ENCODE data around the gene GDF10. TPM values are rescaled to one million over a fixed set of nuclear protein-coding genes. Genes with fewer than 3 reads are reported as not detected.
A peak's percentile ranks its signal among the peaks of the same experiment; 100 is the strongest.

Gene GDF10
- total RNA-seq, 1 donor, result under 0.01 TPM

DNA sequence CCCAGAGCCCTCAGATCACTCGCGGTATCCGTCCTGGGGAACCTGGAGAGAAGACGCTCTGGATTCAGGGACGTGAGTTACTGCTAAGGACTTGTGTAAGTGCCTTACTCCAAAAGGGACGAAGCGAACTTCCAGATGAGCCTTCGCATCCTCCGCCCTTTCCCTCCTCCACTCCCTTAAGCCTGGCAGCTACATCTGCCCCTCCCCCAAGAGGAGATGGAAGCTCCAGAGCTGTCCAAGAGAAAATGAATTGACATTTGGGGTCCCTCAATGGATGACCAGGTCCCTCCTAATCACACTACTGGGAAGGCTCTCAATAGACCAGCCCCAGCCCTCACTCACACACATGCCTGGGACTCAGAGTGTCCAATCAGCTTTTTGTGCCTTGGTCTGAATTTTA is 31.3 kb upstream of the GDF10 start:
- H3K79me2 ChIP-seq (ENCODE audit: insufficient read depth, low read length), result no peaks in the 10 kb centered on the region
- no peaks in the 10 kb centered on the region for H3K36me3 ChIP-seq (ENCODE audit: insufficient read depth, low read length)
- peaks cover 4% of the 10 kb centered on the region for H3K27me3 ChIP-seq (ENCODE audit: insufficient read depth, low read length)
- H3K4me1 ChIP-seq (ENCODE audit: insufficient read depth, low read length), result no peaks in the 10 kb centered on the region
- H3K4me2 ChIP-seq (ENCODE audit: insufficient read depth, low read length), result no peak overlapping the region
- no peak overlapping the region for H3K27ac ChIP-seq (ENCODE audit: low read depth, low read length)
- no peak overlapping the region for H2AFZ ChIP-seq (ENCODE audit: low read length)
- H4K20me1 ChIP-seq (ENCODE audit: insufficient read depth, low read length), result no peaks in the 10 kb centered on the region
- TF ChIP-seq, protein P1, sequence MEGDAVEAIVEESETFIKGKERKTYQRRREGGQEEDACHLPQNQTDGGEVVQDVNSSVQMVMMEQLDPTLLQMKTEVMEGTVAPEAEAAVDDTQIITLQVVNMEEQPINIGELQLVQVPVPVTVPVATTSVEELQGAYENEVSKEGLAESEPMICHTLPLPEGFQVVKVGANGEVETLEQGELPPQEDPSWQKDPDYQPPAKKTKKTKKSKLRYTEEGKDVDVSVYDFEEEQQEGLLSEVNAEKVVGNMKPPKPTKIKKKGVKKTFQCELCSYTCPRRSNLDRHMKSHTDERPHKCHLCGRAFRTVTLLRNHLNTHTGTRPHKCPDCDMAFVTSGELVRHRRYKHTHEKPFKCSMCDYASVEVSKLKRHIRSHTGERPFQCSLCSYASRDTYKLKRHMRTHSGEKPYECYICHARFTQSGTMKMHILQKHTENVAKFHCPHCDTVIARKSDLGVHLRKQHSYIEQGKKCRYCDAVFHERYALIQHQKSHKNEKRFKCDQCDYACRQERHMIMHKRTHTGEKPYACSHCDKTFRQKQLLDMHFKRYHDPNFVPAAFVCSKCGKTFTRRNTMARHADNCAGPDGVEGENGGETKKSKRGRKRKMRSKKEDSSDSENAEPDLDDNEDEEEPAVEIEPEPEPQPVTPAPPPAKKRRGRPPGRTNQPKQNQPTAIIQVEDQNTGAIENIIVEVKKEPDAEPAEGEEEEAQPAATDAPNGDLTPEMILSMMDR (IDR thresholded peaks at IDR 0.05; ENCODE audit: extremely low read depth, low read depth, low read length), result no peak
- DNase-seq (ENCODE audit: insufficient read length, low spot score, missing footprints), result no peak
- H3K4me3 ChIP-seq (ENCODE audit: insufficient read depth, low read length), result no peak overlapping the region
- no peaks in the 10 kb centered on the region for H3K9me3 ChIP-seq (ENCODE audit: low read depth, low read length)

GRCh38 chr10:47269294-47269693 is 30.7 kb upstream of the GDF10 start:
- no peaks in the 10 kb centered on the region for H3K36me3 ChIP-seq (ENCODE audit: insufficient read depth, low read length)
- no peak overlapping the region for H3K27ac ChIP-seq (ENCODE audit: low read depth, low read length)
- no peak overlapping the region for H3K4me2 ChIP-seq (ENCODE audit: insufficient read depth, low read length)
- H3K4me3 ChIP-seq (ENCODE audit: insufficient read depth, low read length), result no peak overlapping the region
- no peaks in the 10 kb centered on the region for H3K4me1 ChIP-seq (ENCODE audit: insufficient read depth, low read length)
- TF ChIP-seq, protein P1 (IDR thresholded peaks at IDR 0.05; ENCODE audit: extremely low read depth, low read depth, low read length), result peak; percentile 17
- H4K20me1 ChIP-seq (ENCODE audit: insufficient read depth, low read length), result no peaks in the 10 kb centered on the region
- H3K79me2 ChIP-seq (ENCODE audit: insufficient read depth, low read length), result no peaks in the 10 kb centered on the region
- no peak overlapping the region for H2AFZ ChIP-seq (ENCODE audit: low read length)
- peaks cover 4% of the 10 kb centered on the region for H3K27me3 ChIP-seq (ENCODE audit: insufficient read depth, low read length)
- no peak for DNase-seq (ENCODE audit: insufficient read length, low spot score, missing footprints)
- no peaks in the 10 kb centered on the region for H3K9me3 ChIP-seq (ENCODE audit: low read depth, low read length)

DNA sequence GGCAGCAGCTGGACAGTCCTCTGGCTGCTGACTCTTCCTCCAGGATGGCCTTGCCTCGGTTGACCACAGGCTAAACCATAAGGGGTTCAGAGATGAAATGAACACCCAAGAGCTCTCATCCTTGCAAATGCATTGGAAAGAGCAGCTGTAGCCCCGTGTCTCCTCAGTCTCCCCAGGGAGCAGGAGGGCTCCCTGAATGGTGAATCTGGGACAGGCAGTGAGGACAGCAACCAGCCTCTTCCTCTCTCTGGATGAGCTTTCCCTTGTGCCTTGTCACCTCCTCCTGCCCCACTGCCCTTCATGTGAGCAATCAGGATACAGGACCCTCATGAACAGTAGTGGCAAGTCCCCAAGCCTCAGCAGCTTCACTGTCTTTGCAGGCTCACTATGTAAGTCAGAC is 23.9 kb upstream of the GDF10 start:
- TF ChIP-seq, protein P1 (IDR thresholded peaks at IDR 0.05; ENCODE audit: extremely low read depth, low read depth, low read length), result no peak
- H3K4me1 ChIP-seq (ENCODE audit: insufficient read depth, low read length), result no peaks in the 10 kb centered on the region
- no peak for DNase-seq (ENCODE audit: insufficient read length, low spot score, missing footprints)
- no peak overlapping the region for H3K4me2 ChIP-seq (ENCODE audit: insufficient read depth, low read length)
- peaks cover 4% of the 10 kb centered on the region for H3K27me3 ChIP-seq (ENCODE audit: insufficient read depth, low read length)
- no peaks in the 10 kb centered on the region for H3K36me3 ChIP-seq (ENCODE audit: insufficient read depth, low read length)
- no peak overlapping the region for H3K4me3 ChIP-seq (ENCODE audit: insufficient read depth, low read length)
- H3K27ac ChIP-seq (ENCODE audit: low read depth, low read length), result no peak overlapping the region
- no peak overlapping the region for H2AFZ ChIP-seq (ENCODE audit: low read length)
- no peaks in the 10 kb centered on the region for H3K9me3 ChIP-seq (ENCODE audit: low read depth, low read length)
- no peaks in the 10 kb centered on the region for H3K79me2 ChIP-seq (ENCODE audit: insufficient read depth, low read length)
- no peaks in the 10 kb centered on the region for H4K20me1 ChIP-seq (ENCODE audit: insufficient read depth, low read length)

- Histone ChIP-seq H2AFZ (ENCODE audit: low read length) (no peak overlapping the region), H3K4me1 (ENCODE audit: insufficient read depth, low read length) (no peaks in the 10 kb centered on the region), H3K27ac (ENCODE audit: low read depth, low read length) (no peak overlapping the region), H3K27me3 (ENCODE audit: insufficient read depth, low read length) (peaks cover 4% of the 10 kb centered on the region), H3K4me2 (ENCODE audit: insufficient read depth, low read length) (no peak overlapping the region), H3K4me3 (ENCODE audit: insufficient read depth, low read length) (no peak overlapping the region), H3K79me2 (ENCODE audit: insufficient read depth, low read length) (no peaks in the 10 kb centered on the region), H4K20me1 (ENCODE audit: insufficient read depth, low read length) (no peaks in the 10 kb centered on the region), H3K9me3 (ENCODE audit: low read depth, low read length) (no peaks in the 10 kb centered on the region), H3K36me3 (ENCODE audit: insufficient read depth, low read length) (no peaks in the 10 kb centered on the region)
- DNase-seq (ENCODE audit: insufficient read length, low spot score, missing footprints), result no peak
- TF ChIP-seq, protein P1 (IDR thresholded peaks at IDR 0.05; ENCODE audit: extremely low read depth, low read depth, low read length), result no peak
Measured at GRCh38 chr10:47276576-47277351, 23.2 kb upstream of the GDF10 start.
